ENCODE results near the gene ATG5.
"Not testable (repeated sequence)": the region's sequence is repeated elsewhere in the genome, so short reads cannot be mapped to it uniquely, and the experiment has no call there.

ATG5 gene

DNA sequence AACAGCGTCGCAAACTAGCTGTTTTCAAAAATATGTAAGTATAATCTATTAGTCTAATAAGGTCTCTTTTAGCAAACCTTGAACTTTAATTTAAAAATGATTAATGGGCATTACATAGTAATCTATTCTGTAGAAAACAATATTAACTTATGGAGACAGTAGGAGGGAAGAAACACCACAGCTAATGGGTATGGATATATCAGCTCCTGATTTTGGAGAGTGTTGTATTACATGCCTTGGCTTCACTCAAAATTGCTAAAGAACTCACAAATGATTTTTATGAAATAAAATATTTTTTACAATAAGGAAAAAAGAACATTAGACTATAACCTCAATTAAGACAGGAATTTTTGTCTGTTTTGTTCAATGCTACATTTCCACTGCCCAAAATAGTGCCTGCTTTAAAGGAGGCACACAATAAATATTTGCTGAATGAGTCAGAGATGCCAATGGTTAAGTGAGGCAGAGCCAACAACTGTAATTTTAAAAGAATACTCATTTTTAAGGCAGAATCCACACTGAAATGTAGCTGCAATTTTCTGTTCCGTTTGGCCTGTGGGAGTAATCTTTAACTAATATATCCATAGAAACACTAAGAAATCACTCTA, 15.7 kb downstream of the ATG5 start:
- DNase-seq (ENCODE audit: low read depth in 2 of 2) = no peak

DNA sequence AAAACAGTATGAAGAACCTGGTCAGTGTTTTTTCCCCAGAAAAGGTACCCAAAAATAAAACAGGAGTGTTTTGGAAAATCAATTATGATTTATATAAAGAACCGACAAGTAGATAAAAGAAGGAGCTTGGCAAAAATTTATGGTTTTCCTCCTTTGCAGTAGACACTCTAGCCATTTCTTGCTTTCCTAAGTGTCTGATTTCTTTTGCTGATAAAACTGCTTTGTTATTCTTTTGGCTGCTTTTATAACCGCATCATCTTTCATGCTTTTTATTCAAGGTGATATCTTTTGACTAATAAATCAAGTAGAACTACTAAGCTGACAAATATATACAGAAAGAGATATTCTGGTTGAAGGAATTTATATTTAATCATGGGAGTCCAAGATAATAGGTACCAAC, 16.6 kb downstream of the ATG5 start:
- no peak for DNase-seq (ENCODE audit: low read depth in 2 of 2)

DNA sequence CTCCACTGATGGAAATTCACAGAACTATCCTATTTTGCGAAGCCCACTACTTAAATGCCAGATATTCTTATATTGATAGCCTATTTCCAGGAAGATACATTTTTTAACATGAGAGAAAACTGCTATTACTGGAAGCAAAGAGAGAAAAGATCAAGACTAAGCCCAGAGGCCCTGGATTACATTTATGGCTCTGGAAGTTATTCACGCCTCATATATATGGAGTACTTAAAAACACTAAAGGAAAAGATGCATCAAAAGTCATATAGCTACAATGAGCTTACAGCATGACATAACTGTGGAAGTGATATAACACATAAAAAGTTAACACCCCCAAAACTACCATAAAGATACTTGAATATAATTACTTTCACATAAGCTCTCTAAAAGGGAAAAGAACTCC, 19.8 kb downstream of the ATG5 start:
- DNase-seq (ENCODE audit: low read depth in 2 of 2) = no peak

DNA sequence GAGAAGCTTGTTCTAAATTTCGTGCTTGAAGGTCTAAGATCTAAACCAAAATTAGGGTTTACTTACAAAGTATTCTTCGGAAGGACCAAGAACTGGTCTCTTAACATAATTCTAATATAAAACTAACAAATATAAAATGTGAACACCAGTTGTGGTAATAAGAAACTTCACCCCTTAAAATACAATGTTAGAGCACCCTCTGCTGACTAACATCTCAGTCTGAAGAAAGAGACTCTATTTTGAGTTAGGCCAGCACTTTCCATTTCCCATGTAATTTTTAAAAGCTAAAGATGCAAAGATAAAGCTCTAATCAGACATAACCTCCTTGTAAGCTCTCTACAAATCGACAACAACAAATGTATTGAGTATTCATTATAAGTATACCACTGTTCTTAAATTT, 24.6 kb downstream of the ATG5 start:
- DNase-seq (ENCODE audit: low read depth in 2 of 2) = no peak

DNA sequence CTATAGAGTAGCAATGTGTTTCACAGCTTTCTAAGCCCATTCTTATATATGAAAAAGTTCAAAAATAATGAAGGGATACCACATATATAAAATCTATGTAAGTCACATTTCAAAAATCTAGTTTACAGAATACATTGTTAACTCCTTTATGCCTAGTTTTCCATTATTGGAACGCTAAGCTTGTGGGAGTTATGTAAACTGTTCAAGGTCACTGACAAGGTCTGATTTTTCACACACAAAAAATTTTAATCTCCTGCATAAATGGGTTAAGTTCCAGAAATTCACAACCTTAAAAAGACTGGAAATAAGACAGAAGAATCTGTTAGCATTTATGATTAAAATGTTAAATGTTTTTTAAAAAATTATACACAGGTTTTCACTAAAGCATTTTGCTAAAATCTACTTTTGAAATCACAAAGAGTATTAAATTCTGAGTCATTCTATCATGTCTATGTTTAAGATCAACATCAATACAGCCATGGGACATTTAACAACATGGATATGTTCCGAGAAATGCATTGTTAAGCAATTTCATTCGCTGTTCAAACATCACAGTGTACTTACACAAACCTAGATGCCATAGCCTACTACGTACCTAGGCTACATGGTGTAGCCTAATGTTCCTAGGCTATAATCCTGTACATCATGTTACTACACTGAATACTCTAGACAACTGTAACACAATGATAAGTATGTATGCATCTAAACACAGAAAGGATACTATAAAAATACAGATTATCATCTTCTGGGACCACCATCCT, 25.4 kb downstream of the ATG5 start:
- DNase-seq (ENCODE audit: low read depth in 2 of 2) = no peak

DNA sequence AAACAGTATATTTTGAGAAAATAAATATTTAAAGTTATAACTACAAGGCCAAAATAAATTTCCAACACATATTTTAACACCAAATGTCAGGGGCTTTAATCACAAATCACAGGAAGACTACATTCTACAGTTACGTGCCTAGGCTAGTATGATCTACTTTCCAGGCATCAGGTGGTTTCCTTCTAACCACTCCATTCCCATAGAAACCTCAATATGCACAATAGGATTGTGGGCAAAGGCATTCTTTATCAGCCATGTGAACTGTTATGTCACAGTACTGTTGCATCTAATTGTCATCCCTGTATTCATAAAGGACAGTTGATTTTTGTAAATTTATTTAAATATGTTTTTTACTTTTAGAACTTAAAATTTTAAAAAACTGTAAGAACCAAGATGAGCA, 32.4 kb downstream of the ATG5 start:
- DNase-seq (ENCODE audit: low read depth in 2 of 2) = no peak

DNA sequence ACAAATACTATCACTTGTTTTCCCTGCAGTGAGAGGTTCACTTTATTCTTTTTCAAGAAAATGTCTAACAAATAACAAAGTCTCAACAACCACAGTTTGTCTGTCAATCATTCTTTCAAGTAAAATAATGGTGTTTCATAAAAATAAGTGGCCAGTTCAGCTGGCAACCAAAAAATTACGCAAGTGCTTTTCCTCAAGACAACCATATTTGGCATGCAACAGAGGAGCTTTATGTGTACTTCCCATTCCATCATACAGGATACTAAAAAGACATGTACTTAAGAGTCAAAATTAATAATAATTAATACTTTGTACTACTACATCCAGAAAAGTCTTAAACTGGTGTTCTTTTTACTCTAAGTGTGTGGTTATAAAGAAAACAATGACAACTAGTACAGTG, 34.6 kb downstream of the ATG5 start:
- no peak for DNase-seq (ENCODE audit: low read depth in 2 of 2)

DNA sequence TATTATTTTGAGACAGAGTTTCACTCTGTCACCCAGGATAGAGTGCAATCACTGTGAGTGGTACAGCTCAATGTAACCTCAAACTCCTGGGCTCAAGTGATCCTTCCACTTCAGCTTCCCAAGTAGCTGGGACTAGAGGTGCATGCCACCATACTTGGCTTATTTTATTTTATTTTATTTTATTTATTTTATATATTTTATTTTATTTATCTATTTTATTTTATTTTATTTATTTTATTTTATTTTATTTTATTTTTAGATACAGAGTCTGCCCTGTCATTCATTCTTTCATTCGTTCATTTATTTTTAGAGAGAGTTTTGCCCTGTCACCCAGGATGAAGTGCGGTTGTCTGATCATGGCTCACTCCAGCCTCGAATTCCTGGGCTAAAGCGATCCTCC, 35.5 kb downstream of the ATG5 start:
- no peak for DNase-seq (ENCODE audit: low read depth in 2 of 2)

DNA sequence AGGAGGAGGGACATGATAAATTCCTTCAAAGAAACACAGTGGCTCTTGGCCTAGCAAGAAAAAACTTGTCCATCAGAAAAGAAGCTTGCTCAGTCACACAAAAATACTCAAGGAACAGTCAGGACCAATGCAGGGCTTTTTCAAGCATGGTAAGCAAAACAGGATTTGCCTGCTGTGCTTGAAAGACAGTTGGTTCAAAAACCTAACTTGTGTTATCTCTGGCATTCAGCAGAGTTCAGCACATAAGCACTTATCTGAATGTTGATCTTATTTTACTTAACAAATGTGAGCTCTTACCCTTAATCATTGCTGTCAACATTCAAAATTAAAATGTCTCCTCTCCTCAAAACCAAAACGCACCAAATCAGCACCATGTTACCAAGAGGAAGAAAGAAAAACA, 38.3 kb downstream of the ATG5 start:
- no peak for DNase-seq (ENCODE audit: low read depth in 2 of 2)

DNA sequence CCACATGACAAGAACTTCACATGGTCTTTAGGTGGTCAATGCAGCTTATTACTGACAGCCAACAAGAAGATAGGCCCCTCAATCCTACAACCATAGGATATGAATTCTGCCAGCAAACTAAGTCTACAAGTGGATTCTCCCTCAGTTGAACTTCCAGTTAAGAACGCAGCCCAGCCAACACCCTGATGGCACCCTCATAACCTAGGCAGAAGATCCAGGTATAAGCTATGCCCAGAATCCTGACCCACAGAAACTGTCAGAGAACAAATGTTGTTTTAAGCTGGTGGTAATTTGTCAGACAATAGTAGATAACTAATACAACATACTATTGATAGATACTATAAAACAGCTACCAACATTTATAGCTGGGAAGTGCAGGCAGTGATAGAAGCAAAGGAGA, 38.8 kb downstream of the ATG5 start:
- DNase-seq (ENCODE audit: low read depth in 2 of 2) = no peak

DNA sequence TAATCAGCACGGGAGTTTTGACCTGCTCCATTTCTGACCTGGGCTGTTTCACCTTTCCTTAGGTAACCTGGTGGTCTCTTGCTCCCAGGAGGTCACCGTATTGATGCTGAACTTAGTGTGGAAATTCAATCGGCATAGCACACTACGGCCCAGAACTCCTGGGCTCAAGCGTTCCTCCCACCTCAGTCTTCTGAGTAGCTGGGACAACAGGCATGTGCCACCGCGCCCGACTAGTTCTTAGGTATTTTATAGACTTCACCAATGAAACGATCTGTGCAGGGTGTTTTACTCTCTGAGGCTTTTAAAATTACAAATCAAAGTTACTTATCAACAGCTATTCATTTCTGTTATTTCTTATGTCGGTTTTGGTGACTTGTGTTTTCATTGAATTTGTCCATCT, 42.1 kb downstream of the ATG5 start:
- no peak for DNase-seq (ENCODE audit: low read depth in 2 of 2)

DNA sequence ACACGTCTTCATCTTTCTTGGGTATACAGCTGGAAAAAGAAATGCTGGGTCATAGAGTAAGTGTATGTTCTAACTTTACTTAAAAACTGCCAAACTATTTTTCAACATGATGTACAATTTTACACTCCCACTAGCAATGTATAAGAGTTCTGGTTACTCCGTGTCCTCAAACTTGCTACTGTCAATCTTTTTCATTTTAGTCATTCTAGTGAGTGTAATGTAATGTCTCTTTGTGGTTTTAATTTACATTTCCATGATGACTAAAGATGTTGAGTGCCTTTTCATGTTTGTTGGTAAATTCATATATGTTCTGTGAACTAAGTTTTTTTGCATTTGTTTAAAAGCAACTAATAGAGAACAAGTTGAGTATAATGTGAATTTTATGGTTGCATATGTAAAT, 43.9 kb downstream of the ATG5 start:
- DNase-seq (ENCODE audit: low read depth in 2 of 2) = no peak

DNA sequence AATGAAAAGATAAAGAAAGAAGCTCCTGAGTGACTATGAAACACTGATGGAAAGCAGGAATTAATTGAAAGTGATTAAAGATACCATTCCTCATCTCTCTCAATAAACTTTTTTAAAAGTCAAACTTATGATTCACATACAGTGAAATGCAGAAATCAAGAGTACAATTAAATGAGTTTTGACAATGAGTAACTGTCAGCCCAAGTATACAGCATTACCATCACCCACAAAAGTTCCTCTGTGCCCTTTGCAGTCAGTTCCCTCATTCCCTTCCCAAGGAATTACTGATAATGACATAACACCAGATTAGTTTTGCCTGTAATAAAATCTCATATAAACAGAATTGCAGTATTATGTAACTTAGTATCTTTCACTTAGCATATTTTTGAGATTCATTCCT, 44.5 kb downstream of the ATG5 start:
- no peak for DNase-seq (ENCODE audit: low read depth in 2 of 2)

DNA sequence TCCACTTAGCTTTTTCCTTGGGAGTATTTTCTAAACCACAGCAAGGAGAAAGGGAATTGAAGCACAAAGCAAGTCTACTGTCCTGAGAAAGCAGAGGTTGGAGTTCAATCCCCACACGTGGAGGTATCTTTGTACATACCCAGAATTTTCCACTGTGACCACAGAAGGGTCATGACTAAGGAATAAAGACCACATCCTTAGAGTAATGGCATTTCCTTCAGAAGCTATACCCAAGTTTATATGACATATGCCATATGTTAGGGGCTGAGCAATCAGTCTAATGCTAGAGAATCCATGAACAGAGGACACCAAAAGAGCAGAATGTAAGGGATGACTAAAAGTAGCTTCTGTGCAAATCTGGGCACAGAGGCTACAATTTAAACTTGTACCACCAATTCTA, 46.4 kb downstream of the ATG5 start:
- no peak for DNase-seq (ENCODE audit: low read depth in 2 of 2)

DNA sequence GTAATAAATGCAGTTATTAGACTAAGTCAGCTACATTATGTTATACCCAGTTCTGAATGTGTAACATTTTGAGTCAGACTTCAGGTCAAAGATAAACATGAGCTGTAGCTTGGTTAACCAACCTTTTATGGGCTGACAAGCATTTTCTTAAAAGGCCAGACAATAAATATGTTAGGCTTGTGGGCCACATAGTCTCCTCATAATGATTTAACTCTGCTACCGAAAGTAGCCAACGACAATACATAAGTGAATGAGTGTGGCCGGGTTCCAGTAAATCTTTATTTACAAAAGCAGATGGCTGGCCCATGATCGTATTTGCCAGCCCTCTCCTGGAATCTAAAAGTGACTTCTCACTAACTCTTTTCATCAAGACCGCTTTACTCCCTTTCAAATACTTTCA, 49.9 kb downstream of the ATG5 start:
- no peak for DNase-seq (ENCODE audit: low read depth in 2 of 2)

DNA sequence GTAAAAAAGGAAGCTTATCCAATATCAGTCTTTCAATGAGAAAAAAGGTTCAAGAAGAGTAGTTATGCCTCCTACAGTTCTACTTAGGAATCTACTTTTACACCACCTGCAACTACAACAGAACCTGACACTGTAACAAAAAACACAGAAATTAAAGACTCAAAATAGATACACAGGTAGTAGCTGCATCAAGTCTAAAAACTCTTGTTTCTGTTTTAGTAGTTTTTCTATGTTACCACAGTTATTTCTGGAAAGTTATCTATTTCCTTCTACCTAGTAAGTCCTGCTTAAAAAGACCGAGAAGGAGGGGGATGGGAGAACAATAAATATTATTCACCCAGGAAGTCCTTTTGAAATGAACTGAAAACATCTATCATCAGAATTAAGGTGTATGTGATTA, 52.5 kb downstream of the ATG5 start:
- no peak for DNase-seq (ENCODE audit: low read depth in 2 of 2)

DNA sequence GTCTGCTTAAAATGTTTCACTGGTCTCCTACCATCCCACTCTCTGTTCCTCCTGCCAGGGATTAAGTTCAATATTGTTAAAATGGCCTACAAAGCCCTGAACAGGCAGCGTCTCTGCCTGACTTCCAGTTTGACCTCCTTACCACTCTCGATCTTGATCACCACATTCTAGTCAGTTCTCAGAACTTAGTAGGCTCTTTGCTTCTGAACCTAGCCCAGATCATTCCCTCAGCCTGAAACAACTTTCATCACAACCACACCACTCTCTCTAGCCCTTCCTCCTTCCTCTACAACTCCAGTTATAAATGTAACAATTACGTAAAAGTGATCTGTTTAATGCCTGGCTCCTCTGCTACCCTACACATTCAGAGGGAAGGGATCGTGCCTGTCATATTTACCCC, 53.3 kb downstream of the ATG5 start:
- DNase-seq (ENCODE audit: low read depth in 2 of 2) = no peak

DNA sequence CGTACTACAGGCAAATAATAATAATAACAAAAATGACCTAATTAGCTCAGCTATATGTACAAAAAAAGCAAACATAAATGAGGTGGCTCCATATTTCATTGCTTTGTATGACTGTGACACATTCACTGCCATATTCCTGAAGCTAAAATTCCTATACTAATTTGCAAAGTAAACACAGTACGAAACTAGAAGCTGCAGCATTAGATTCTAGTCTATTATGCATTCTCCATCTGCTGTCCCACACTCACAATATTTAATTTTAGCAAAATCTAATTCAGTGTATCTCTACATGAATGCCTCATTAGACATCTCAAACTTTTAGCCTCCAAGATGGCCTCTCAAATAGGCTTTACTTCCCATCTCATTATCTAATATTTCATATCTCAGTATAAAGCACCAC, 55.1 kb downstream of the ATG5 start:
- no peak for DNase-seq (ENCODE audit: low read depth in 2 of 2)

DNA sequence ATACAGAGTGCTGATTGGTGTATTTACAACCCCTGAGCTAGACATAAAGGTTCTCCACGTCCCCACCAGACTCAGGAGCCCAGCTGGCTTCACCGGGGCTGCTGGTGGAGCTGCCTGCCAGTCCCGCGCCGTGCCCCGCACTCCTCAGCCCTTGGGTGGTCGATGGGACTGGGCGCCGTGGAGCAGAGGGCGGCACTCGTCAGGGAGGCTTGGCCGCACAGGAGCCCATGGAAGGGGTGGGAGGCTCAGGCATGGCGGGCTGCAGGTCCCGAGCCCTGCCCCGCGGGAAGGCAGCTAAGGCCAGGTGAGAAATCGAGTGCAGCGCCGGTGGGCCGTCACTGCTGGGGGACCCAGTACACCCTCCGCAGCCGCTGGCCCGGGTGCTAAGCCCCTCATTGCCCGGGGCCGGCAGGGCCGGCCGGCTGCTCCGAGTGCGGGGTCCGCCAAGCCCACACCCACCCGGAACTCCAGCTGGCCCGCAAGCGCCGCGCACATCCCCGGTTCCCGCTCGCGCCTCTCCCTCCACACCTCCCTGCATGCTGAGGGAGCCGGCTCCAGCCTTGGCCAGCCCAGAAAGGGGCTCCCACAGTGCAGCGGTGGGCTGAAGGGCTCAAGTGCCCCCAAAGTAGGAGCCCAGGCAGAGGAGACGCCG, 56.2 kb downstream of the ATG5 start:
- not testable (repeated sequence) for DNase-seq (ENCODE audit: low read depth in 2 of 2)

DNA sequence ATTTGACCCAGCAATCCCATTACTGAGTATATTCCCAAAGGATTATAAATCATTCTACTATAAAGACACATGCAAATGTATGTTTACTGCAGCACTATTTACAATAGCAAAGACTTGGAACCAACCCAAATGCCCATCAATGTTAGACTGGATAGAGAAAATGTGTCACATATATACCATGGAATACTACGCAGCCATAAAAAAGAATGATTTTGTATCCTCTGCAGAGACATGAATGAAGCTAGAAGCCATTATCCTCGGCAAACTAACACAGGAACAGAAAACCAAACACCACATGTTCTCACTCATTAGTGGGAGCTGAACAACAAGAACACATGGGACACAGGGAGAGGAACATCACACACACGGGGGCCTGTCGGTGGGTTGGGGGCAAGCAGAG, 57.1 kb downstream of the ATG5 start:
- DNase-seq (ENCODE audit: low read depth in 2 of 2) = not testable (repeated sequence)

DNA sequence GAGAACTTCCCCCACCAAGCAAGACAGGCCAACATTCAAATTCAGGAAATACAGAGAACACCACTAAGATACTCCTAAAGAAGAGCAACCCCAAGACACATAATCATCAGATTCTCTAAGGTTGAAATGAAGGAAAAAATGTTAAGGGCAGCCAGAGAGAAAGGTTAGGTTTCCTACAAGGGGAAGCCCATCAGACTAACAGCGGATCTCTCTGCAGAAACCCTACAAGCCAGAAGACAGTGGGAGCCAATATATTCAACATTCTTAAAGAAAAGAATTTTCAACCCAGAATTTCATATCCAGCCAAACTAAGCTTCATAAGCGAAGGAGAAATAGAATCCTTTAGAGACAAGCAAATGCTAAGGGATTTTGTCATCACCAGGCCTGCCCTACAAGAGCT, 61.1 kb downstream of the ATG5 start:
- not testable (repeated sequence) for DNase-seq (ENCODE audit: low read depth in 2 of 2)

DNA sequence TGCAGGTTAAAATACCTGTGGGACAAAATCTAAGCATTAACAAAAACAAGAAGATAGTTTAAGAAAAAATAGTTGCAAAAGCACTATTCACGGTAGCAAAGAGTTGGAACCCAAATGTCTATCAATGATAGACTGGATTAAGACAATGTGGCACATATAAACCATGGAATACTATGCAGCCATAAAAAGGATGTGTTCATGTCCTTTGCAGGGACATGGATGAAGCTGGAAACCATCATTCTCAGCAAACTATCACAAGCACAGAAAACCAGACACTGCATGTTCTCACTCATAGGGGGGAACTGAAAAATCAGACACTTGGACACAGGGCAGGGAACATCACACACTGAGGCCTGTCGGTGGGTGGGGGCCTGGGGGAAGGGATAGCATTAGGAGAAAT, 65.8 kb downstream of the ATG5 start:
- not testable (repeated sequence) for DNase-seq (ENCODE audit: low read depth in 2 of 2)

DNA sequence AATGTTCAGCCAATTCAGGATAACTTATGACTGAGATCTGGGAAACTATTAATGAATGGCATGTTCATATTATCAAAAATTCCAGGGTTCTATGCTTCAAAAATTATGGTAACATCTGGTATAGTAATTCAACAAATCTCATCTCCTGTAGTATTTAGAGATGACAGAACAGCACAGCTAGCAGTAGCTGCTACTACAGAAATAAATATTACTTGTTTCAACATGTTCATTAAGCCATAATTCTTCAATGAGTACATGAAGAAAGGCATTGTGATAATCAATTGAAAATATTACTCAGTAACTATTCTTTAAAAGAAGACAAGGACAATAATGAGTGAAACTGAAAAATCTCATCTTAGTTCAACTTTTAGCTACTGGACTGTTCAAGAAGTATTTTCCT, 66.8 kb downstream of the ATG5 start:
- no peak for DNase-seq (ENCODE audit: low read depth in 2 of 2)
